ENCODE measurements around the gene DRAM1.

GRCh38 chr12:101967506-101967905, 90.1 kb downstream of the DRAM1 start:
- no peak for TF ChIP-seq CTCF (optimal IDR thresholded peaks at IDR 0.05 in 1 of 3, IDR thresholded peaks at IDR 0.05 in 1 of 3, conservative IDR thresholded peaks at IDR 0.05 in 1 of 3; ENCODE audit: extremely low read depth in 1 of 3, insufficient read depth in 2 of 3, low read length in 3 of 3)
- TF ChIP-seq EZH2 (IDR thresholded peaks at IDR 0.05; ENCODE audit: low read length) = no peak

All from keratinocyte (primary cell).